ENCODE measurements around the gene PADI2.

Gene PADI2

DNA sequence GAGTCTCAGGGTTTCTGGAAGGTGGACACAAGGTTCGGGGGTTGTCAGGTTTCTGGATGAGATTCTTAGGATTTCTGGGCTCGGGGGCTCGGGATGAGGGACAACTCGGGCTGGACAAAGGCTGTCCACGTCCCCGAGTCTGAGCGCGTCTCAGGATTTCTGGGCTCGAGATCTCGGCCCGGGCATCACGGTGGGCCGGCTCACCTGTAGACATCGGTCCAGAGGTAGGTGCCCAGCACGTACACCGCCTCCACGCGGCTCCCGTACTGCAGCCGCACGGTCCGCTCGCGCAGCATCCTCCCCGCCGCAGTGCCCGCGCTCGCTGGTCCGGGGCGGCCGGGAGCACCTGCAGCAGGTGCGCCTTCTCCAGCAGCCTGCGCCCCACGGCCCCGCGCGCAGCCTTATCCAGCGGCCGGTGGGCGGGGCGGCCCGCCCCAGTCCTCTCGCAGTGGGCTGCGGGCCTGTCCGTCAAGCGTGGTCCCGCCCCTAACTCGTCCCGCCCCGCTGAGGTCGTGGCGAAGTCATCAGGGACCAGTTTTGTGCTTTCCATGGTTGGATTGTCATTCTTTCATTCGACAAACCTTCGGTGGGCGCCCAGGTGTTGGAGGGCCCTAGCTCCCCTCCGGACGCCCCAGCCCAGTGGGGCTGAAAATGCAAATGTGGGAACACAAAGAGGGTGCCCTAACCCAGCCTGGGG lies at the start of gene PADI2:
Gene PADI2 (minus strand): TSS at position 376 of the 697 bp plus-strand sequence. CDS start 80 bp downstream, at position 296.
- Histone ChIP-seq H3K9ac (ENCODE audit: low read depth, low read length, poor library complexity, severe bottlenecking) (no peak within 1 kb of the TSS), H3K4me2 (ENCODE audit: low read depth, low read length, poor library complexity, severe bottlenecking) (no peak within 1 kb of the TSS)

DNA sequence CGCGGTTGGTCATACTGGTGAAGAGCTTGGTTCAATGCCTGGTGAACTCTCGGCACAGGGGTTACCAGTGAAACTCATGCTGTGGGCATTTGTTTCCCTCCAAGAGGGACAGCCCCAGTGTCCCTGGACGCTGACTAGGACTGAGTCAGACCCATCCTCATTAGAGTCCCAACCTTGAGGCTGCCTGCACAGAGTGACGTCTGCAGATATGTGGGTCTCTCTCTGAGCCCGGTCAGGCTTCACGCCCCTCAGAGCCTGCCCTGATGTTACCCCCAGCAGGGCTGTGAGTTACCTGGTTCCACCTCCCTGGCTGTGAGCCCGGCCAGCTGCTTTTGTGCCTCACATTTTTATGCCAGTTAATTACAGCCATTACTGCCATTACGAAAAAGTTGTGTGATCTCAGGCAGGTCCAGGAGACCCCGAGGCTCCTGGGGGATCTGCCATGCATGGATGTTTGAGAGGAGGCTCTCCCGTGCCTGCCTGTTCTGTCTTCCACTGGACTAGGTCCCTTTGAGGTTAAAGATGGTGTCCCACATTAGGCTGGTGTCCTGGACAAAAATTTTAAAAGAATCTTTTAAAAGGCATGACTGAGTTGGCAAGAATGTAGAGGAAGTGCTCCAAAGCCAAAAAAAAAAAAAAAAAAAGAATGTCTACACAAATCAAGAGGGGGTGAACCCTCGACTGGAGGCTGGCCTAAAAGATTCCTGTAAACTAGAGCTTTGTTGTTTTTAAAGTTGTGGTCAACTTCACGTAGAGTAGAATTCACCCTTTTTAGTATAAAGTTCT lies 49.0 kb upstream of the PADI2 start:
- Histone ChIP-seq H3K36me3 (ENCODE audit: insufficient read depth, low read length) (no peaks in the 10 kb centered on the region), H3K79me2 (ENCODE audit: insufficient read depth, low read length) (no peaks in the 10 kb centered on the region), H3K9ac (ENCODE audit: low read depth, low read length, poor library complexity, severe bottlenecking) (no peak overlapping the region), H4K20me1 (ENCODE audit: insufficient read depth, low read length, poor library complexity, severe bottlenecking) (no peaks in the 10 kb centered on the region), H3K27me3 (ENCODE audit: insufficient read depth, low read length, poor library complexity, severe bottlenecking) (no peaks in the 10 kb centered on the region), H3K4me3 (ENCODE audit: low read length, poor library complexity, severe bottlenecking) (no peak overlapping the region), H2AFZ (ENCODE audit: low read length) (no peak overlapping the region), H3K9me3 (ENCODE audit: insufficient read depth, low read depth, low read length) (no peaks in the 10 kb centered on the region), H3F3A (ENCODE audit: low read depth) (no peaks in the 10 kb centered on the region), H3K4me1 (ENCODE audit: insufficient read depth, low read length, poor library complexity, severe bottlenecking) (no peaks in the 10 kb centered on the region), H3K4me2 (ENCODE audit: low read depth, low read length, poor library complexity, severe bottlenecking) (no peak overlapping the region), H3K9me2 (replicated peaks; ENCODE audit: low read depth, low read length) (no peaks in the 10 kb centered on the region)
- TF ChIP-seq, protein P1, sequence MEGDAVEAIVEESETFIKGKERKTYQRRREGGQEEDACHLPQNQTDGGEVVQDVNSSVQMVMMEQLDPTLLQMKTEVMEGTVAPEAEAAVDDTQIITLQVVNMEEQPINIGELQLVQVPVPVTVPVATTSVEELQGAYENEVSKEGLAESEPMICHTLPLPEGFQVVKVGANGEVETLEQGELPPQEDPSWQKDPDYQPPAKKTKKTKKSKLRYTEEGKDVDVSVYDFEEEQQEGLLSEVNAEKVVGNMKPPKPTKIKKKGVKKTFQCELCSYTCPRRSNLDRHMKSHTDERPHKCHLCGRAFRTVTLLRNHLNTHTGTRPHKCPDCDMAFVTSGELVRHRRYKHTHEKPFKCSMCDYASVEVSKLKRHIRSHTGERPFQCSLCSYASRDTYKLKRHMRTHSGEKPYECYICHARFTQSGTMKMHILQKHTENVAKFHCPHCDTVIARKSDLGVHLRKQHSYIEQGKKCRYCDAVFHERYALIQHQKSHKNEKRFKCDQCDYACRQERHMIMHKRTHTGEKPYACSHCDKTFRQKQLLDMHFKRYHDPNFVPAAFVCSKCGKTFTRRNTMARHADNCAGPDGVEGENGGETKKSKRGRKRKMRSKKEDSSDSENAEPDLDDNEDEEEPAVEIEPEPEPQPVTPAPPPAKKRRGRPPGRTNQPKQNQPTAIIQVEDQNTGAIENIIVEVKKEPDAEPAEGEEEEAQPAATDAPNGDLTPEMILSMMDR (conservative IDR thresholded peaks at IDR 0.05; ENCODE audit: low read length): no peak
- TF ChIP-seq EZH2phosphoT487 (IDR thresholded peaks at IDR 0.05; ENCODE audit: borderline replicate concordance): no peak

More for the DNA sequence above, at the start of gene PADI2:
- no peak within 1 kb of the TSS for H3K4me3 ChIP-seq (ENCODE audit: low read length, poor library complexity, severe bottlenecking)
- peaks cover 21% of the 10 kb centered on the region for H3K4me1 ChIP-seq (ENCODE audit: insufficient read depth, low read length, poor library complexity, severe bottlenecking)
- no peak within 1 kb of the TSS for H2AFZ ChIP-seq (ENCODE audit: low read length)
- H3K27me3 ChIP-seq (ENCODE audit: insufficient read depth, low read length, poor library complexity, severe bottlenecking): no peaks in the 10 kb centered on the region
- no peaks in the 10 kb centered on the region for H4K20me1 ChIP-seq (ENCODE audit: insufficient read depth, low read length, poor library complexity, severe bottlenecking)
- TF ChIP-seq, protein P1 (conservative IDR thresholded peaks at IDR 0.05; ENCODE audit: low read length): no peak
- no peak for TF ChIP-seq EZH2phosphoT487 (IDR thresholded peaks at IDR 0.05; ENCODE audit: borderline replicate concordance)
- H3K36me3 ChIP-seq (ENCODE audit: insufficient read depth, low read length): no peaks in the 10 kb centered on the region
- H3K9me2 ChIP-seq (replicated peaks; ENCODE audit: low read depth, low read length): no peaks in the 10 kb centered on the region
- H3K9me3 ChIP-seq (ENCODE audit: insufficient read depth, low read depth, low read length): no peaks in the 10 kb centered on the region
- no peaks in the 10 kb centered on the region for H3F3A ChIP-seq (ENCODE audit: low read depth)
- no peaks in the 10 kb centered on the region for H3K79me2 ChIP-seq (ENCODE audit: insufficient read depth, low read length)

DNA sequence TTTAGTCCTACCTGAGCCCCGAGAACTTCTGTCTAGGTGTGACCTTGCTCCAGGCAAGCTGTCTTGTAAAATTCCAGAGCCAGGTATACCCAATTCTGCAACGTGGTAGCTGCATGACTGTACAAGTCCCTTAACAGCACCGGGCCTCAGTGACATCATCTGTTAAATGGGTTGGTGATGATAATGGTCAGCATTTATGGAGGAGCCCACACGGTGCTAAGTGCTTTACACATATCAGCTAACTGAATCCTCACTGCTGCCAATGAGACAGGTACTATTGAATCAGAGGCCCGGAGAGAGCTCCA lies 48.5 kb upstream of the PADI2 start:
- H3K4me3 ChIP-seq (ENCODE audit: low read length, poor library complexity, severe bottlenecking): no peak overlapping the region
- no peaks in the 10 kb centered on the region for H3K27me3 ChIP-seq (ENCODE audit: insufficient read depth, low read length, poor library complexity, severe bottlenecking)
- H2AFZ ChIP-seq (ENCODE audit: low read length): no peak overlapping the region

More for the DNA sequence above, 48.5 kb upstream of the PADI2 start:
- no peaks in the 10 kb centered on the region for H4K20me1 ChIP-seq (ENCODE audit: insufficient read depth, low read length, poor library complexity, severe bottlenecking)
- H3K4me1 ChIP-seq (ENCODE audit: insufficient read depth, low read length, poor library complexity, severe bottlenecking): no peaks in the 10 kb centered on the region
- no peaks in the 10 kb centered on the region for H3F3A ChIP-seq (ENCODE audit: low read depth)
- no peak overlapping the region for H3K9ac ChIP-seq (ENCODE audit: low read depth, low read length, poor library complexity, severe bottlenecking)
- no peaks in the 10 kb centered on the region for H3K9me3 ChIP-seq (ENCODE audit: insufficient read depth, low read depth, low read length)
- H3K9me2 ChIP-seq (replicated peaks; ENCODE audit: low read depth, low read length): no peaks in the 10 kb centered on the region
- H3K36me3 ChIP-seq (ENCODE audit: insufficient read depth, low read length): no peaks in the 10 kb centered on the region
- H3K4me2 ChIP-seq (ENCODE audit: low read depth, low read length, poor library complexity, severe bottlenecking): no peak overlapping the region
- no peaks in the 10 kb centered on the region for H3K79me2 ChIP-seq (ENCODE audit: insufficient read depth, low read length)
- no peak for TF ChIP-seq EZH2phosphoT487 (IDR thresholded peaks at IDR 0.05; ENCODE audit: borderline replicate concordance)
- TF ChIP-seq, protein P1 (conservative IDR thresholded peaks at IDR 0.05; ENCODE audit: low read length): no peak

Measured in Loucy (cell line).